NOMO-1 treated with DMSO at 0.1 percent for 48 hours (cell line): Measurements from ENCODE around the gene CACNA1S.

Experiments used
- DNase-seq: peaks from one replicate; lab custom pipeline; 2025; ENCODE audit not compliant: unreplicated experiment; lab: John Stamatoyannopoulos, UW

The CACNA1S gene

DNA sequence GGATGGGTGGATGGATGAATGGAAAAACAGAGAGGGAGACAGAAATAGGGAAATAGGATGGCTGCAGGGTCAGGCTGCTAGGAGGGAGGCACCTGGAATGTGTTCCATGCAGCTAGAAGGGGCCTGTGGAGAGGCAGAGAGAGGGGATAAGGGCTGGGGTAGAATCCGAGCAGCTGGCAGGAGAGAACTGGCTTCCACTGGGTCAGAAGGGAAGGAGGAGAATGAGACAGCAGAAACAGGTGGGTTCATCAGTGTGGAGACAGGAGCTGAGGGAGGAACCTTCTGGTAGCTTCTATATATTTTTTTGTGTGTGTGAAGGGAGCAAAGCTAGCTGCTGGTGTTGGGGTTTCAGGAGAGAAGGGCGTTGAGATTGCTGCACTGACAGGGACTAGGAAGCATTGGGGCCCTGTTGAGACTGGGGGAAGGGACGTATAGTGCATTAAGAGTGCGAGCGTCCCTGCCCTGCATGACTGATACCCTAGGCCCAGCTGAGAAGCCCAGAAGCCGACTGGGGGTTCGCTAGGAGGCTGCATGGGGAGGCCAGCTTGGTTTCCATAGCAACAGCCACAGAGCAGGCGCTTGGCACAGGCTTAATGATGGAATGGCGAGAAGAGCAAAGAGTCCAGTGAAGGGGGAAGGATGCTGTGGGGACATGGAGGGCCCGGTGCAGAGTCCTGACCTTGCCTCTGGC is 73.9 kb downstream of the CACNA1S start:
- no peak for DNase-seq

DNA sequence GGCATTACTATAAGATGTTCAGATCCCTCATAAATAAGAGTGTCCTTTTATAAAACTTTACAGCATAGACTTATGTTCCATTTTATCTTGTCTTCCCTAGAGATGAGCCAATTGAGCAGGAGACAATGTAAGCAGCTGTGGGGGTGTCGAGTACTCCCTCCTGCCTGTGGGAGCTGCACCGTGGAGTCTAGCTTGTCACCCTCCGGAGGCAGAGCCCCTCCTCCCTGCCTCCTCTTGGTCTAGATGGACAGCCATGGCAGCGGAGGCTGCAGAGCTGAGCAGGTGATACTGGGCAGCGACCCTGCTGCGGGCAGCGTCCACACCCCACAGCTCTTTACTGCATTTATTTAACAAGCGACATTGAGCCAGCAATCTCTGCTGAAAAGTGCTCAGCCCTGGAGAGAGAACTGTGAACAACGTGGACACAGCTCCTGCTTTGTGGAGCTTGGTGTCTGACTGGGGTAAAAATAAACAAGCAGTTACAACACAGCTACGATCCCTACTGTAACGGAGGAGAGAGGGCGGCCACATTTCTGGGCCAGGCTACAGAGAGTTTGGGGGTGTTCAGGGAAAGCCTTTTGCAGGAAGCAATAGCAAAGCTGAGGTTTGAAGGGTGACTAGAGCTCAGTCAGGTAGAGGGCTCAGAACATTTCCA is 75.9 kb downstream of the CACNA1S start:
- DNase-seq, result no peak

DNA sequence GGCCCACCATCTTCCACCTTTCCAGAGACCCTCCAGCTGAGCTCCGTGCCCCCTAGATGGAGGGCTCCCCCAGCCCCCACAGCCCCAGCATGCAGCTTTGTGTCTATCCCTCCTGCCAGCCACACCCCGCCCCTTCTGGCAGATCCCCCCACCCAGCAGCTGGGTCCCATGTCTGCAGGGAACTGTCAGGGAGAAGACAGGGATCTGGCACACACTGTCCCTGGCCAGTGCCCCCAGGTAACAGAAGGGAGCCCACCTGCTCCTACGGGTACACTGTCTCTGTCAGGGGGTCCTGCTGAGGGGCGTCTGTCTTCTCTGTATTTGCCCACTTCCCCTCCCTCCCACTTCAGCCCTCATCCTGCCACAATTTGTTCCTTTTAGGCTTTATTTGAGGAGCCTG is 77.6 kb downstream of the CACNA1S start:
- DNase-seq, result no peak

DNA sequence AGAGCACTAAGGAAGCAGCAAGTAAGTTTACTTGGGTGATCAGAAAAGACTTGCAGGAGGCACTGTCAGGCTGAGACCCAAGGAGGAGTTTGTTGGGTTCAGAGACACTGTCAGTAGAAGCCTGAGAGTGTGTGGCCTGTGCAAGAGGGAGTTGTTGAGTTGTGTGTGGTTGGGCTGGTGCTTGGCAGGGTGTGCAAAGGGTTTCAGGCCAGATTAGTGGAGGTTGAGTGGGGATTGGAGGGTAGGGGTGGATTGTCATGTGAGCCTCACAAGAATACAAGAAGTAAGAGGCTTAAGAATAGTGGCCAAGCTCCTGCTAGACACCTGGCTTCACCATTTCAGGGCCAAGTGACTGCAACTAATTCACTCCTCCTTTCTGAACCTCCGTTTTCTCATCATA is 79.8 kb downstream of the CACNA1S start:
- no peak for DNase-seq

DNA sequence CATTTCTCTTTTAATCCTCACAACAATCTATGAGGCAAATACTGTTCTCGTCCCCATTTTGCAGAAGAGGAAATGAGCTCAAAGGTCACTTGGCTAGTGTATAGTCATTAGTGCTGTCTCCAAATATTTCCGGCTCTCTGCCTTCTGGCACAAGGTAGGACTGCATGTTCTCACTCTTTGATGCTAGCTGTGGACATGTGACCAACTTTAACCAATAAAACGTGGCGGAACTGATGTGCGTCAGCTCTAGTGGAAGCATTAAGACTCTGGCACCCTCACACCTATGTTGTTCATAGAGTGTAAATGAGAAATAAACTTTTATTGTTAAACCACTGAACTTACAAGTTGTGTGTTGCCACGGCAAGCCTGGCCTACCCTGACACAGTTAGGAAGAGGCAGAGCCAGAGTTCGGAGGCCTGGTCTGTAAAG is 83.8 kb downstream of the CACNA1S start:
- DNase-seq, result peak; percentile 92

DNA sequence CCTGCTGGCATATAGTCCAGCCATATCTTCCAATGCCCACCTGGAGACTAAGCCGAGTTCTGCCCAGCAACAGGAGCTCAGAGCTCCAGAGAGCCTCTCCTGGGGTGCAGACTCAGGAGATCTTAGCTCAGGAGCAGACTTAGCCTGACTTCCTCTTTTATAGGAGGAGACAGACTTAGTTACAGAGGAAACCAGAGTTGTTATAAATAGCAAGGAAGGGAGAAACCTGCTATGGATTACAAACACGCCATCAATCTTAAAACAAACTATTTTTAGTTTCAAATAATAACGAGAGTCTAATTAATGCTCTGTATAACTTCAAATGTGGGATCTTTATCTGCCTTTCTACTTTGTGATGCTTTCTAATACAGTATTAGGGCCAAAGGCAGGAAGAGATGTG is 85.4 kb downstream of the CACNA1S start:
- DNase-seq, result peak; percentile 79

DNA sequence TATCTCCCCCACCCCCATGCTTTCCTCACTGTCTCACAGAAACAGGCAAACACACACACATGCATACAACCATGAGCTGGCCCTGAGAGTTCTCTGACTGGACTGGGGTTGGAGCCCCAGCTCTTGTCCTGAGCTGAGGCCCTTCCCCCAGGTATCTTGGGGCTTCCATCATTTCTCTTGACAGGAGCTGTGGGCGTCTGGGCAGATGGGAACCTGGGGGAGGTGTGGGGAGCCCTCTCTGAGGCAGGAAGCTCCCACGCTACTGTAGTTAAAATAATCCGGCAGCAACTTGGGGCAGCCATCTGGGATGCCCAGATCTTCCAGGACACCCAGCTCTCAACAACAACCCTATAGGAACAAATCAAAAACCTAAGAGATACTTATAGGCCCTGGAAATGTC is 86.0 kb downstream of the CACNA1S start:
- no peak for DNase-seq

DNA sequence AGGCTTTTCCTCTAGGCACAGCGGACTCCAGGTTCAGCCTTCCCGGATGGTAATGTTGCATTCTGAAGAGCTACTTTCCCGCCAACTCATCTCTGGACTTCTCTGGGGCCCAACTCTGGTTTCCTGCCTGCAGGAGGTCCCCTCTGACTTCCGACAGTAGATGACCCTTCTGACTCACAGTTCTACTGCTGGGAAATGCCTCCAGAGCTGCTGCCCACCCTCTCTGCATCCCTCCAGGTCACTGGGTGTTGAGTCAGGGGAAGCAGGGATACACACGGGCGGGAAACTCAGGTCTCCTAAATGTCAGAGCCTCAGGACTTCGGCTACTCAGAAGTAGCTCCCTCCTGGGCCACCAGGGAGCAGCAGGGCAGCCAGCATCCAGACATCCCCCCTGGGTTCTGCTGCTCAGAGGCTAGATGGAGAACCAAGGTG is 86.6 kb downstream of the CACNA1S start:
- DNase-seq, result peak; percentile 15

DNA sequence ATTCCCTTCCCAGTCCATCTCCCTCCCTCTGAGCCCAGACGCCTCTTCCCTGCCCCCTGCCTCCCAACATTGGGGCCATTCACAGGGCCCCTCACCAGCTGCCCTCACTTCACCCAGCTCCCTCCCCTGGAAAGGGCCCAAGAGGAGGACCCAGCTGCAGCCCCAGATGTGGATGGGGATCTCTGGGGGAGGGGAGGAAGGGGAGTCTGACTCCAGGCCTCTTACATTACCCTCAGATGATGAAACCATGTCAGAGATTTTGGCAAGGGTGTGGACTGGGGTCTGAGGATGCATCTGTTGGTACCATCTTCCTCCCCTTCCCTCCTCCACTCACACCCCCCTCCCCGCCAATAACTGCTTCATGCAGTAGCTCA is 87.6 kb downstream of the CACNA1S start:
- no peak for DNase-seq

DNA sequence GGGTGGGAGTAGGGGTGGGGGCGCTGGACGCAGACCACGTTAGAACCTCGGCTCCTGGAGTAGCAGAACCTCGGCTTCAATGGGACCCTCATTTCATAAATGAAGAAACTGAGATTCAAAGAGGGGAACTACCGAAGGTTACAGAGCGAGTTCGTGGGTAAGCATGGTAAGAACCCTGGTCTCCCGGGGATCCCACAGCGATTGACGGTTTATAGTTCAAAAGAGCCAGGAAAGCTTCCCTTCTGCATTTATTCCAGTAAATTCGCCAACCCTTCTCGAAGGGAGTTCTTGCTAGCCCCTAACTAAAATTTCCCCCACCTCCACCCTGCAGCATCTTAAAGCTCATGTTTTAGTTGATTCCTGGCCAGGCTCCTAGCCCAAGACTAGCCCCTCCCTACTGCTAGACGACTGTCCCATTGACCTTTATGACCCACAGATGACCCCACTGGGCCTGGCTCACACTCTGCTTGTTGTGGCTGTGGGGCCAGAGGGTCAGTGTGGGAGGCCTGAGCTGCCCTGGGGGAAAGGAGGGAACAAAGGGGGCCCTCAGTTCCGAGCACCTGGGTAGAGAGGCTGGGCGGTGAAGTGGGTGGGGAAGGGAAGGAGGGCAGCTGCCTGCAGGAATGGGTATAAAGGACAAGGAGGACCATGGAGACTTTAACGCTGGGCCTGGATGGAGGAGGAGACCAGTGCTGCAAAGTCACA is 88.2 kb downstream of the CACNA1S start:
- DNase-seq, result no peak

DNA sequence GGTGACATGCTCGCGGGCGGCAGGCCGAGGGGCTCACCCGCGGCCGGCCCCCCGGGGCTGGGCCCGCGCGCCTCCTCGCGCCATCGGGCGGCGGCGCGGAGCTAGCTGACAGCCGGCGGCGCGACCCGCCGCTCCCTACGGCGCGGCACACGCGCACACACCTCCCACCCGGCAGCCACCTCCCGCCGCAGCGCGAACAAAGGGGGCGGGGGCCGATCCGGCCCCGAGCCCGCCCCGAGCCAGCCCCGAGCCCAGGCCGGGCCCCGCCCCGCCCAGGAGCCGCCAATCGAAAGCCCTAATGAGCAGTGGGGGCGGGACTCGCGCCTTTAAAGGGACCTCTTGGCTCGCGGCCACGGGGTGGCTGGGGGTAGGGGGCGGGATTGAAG is 88.7 kb downstream of the CACNA1S start, which contains the start of gene KIF21B:
Gene KIF21B (minus strand): TSS at position 198 of the 386 bp plus-strand sequence. CDS start 331 bp downstream, outside the sequence.
- peak; percentile 74 for DNase-seq

DNA sequence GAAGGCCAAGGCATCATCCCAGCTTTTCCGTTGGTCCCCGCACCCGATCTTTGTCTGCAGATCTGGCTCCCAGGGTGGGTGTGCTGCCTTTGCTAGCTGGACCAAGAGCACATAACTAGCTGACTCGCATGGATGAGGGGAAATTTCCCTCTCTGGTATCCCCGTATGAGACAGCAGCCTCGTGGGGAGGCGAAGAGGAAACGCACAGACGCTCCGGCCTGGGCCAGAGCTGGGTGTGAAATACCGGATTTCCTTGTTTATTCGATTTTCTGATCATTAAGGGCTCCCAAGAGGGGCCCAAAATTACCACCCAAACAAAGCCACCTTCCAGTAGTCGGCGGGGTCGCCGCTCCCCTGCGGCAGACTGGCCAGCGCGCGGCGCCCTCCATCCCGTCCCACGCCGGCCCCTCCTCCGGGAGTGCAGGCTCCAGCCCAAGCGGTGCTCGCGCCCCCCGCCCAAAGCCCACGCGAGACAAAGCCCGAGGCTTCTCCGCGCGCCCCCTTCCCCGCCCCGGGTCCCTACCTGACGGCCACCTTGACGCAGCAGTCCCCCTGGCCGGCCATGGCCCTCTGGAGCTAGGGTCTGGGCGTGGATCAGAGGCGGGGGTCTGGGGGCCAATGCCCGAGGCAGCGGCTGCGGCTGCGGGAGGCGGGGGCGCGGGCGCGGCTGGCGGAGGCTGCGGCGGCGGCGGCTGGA is 89.3 kb downstream of the CACNA1S start:
- peak; percentile 39 for DNase-seq

DNA sequence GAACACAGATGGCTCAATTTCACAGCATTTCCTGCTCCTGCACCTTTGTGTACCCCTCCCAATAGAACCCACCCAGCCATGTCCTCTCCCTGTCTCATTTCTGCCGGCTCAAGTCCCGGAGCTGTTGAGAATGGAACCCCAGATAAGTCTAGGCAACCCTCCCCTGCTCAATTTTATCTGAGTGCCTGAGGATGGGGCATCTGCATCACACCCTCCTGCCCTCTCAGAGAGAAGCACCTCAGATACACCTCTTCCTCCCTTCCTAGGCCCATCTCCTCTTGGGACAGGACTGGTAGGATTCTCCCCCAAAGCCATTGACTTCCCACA is 89.8 kb downstream of the CACNA1S start:
- no peak for DNase-seq

DNA sequence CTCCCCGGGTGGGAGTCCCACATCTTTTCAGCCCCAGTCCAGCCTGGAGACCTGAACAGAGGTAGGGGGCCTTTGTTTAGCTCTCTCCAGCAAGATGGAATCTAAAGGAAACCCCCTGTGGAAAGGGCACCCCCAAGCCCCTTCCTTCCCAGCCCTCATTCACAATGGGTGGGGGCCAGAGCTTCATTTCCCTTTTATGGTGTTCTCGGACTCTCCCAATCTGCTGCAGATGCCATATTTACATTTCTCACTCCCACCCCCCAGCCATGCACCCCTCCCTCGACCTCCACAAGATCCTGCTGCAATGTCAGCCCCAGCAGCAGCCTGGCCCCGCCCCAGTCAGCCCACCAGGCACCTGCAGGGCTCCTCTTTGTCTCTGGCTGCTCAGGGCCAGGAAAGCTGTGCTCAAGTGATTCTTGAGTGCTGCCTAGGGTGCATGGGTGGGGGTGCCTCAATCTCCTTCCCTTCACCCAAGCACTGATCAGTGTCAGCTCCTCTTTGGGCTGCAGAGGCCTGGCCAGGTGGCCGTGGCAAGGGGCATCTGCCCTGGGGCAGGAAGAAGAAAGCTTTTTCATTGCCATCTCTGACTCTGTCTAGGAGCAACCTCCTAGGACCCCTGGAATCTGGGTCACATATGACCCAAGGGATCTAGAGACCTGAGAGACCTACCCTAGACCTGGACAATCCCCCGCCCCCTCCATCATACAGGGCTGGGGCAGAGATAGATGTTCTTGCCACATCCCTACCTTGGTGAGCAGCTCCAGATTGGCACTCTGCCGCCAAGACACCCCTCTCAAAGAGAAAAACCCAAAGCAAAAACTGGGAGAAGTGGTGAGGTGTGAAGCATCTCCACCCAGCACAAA is 90.4 kb downstream of the CACNA1S start:
- no peak for DNase-seq

DNA sequence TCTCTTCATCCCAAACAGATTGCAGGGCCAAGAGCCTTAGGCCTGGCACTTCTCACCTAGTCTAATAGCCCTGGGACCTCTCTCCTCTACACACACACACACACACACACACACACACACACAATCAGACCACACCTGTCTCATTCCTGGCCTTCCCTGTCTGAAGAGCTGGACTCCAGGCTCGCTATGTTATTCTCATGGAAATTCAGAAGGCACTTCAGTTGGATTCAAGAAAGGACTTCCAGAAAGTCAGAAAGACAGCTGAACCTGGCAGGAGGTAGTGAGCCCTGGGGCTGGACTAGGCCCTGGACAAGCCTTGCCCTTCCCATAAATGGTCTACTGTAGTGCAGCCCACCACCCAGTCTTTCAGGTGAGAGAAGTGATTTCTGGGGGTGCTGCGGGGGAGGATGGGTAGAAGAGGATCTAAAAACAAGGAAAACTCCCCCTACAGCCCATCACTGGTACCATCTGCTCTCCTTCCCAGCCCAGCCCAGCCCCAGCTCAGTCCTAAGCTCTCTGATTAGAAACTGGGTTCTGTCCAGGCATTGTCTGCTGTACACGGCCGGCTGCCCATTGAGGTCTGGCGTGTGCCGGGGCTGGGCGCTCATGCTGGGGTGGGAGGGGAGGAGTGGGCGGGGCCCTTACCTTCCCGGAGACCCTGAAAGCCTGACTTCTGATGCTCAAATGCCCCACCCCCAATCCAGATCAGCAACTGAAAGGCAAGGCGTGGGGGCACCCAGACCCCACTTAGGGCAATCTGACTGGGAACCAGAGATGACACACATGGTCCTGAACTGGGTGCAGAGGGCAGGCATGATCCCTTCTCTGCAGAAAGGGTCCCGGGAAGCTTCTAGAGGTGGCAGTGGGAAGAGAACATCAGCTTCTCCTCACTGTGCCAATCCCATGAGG is 91.3 kb downstream of the CACNA1S start:
- DNase-seq, result peak; percentile 32

DNA sequence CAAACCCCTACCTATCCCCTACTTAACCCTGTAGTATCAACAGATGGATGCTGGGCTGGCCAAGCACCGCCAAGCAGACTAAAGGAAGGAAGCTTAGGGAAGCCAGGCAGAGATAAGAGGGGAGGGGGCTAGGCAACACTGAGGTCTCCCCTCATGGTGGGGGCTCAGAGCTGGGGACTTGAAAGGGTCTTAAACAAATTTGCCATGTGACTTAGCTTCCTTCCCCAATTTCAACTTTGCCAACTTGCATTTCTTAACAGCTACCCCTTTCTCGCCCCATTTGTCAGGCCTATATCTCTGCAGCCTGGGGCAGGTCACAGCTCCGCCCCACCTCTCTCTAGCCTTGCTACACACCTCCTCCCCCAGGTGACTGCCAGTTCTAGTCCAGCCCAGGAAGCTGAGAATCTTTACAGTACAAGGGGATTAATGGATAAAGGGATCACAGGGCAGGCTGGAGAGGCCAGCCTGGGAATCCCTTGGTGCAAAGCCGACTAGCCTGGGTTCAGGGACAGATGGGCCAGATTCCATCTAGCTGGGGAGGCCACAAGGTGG is 92.1 kb downstream of the CACNA1S start:
- peak; percentile 54 for DNase-seq

DNA sequence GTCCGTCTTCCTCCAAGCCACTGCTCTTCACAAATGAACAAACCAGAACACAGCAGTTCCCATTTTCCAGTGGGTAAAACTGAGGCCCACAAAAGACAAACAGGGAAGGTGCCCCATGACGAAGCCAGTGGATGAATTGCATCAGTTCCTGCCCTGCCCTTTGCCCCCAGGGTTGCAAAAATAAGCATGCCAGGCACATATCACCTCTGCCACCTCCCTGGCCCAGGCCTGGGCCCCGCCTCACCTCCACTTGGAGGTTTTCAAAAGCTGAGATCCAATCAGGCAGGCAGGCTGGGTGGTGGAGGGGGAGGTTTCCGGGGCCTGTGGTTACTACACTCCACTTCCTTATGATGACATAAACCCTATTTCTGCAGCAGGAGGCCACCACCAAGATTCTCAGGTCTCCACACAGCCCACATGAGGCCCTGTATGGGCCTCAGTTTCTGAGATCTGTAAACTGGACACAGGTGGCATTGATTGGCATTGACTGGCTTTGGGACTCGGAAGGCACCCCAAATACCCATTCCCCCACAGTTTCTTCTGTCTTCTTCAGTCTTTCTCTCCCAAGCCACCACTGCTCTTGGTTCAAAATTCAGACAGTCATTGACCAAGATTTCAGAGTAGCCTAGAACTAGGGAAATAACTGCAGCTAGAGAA is 92.8 kb downstream of the CACNA1S start:
- peak; percentile 96 for DNase-seq

DNA sequence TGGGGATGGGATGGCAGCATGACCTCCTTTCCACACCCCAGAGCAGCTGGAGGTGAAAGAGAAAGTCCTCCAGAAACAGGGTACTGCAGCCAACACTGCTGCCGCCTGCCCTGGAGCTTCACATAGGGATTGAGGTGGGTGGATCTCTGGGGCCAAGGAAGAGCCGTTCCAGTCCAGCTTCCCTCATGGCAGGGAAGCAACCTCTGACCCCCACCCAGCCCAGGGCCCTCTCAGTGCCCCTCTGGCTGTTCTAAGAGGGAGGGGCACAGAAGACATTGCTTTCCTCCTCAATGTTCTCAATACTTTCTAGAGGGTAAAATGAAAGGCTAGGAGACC is 94.4 kb downstream of the CACNA1S start:
- no peak for DNase-seq
